Stimulated activated CD4-positive, alpha-beta T cell treated with anti-CD3 and anti-CD28 coated beads, TNF-alpha, amount 100 ng/mL, for 24 hours (primary cell): ENCODE data around the gene VPS54.
"Not testable (repeated sequence)": the region's sequence is repeated elsewhere in the genome, so short reads cannot be mapped to it uniquely, and the experiment has no call there.

ENCODE experiments used
- DNase-seq, 3 experiments: peaks; one replicate each; pipeline ENCODE4 v3.0.0-alpha.2; 2020; ENCODE audit warnings: low read depth in 3 of 3

The VPS54 gene

DNA sequence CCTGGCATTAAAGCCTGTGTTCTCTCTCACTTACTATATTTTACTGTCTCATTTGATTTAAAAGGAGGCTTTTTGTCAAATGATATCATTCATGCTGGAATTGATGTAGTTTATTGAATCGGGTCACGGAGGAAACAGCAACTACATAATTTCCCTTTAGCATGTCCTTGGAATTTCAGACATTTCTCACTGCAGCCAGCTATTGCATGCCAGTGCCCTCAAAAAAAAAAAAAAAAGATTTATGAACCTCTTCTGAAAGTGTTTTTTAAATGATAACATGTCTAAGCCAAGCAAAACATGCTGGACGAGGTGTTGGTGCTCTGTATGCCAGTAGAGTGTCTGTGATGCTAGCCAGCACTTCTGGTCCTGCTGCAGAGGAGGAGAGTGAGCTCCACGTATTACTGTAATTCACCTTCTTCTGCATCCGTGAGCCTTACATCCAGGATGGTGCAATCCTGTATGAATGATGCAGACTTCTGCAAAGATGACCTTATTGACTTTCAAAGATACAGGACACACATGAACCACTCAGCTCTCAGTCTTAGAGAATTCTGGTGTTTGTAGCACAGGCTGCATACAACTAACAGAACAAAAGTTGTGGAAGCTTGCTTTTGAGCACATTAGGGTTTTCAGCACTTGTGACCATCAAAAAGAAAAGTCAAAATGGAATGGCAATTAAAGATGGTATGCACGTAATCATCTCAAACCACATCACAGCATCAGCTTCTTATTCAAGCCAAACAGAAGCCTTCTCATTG is 146.5 kb downstream of the VPS54 start:
- no peak for DNase-seq

DNA sequence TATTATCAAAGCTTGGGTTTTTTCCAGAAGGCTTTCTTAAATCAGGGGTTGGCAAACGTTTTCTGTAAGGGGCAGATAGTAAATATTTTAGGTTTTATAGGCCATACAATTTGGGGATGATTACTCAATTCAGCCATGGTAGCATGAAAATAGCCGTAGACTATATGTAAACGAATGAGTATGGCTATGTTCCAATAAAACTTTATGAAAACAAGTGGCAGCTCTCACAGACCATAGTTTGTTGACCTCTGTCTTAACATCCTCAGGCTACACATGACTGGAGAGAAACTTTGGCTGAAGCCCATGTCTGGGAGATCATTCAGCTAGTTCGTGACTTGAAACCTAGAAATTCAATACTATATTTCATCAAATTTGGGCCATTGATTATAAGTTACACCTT is 147.4 kb downstream of the VPS54 start:
- DNase-seq: no peak

DNA sequence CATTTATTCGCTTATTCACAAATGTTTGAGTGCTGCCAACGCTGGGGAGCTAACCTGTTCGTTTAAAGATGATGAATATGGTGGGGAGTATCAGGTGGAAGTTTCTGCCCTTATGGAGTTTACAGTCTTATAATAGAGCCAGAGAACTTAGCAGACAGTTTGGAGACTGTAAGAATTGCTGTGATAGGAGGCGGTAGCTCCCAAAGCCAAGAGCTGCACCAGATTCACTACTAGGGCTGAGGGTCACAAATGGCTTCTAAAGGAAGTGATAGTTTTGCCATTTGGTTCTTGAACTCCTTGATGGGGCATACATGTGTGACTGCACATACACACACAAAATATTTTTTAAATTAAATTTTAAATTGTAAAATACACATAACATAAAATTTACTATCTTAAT is 148.5 kb downstream of the VPS54 start:
- no peak for DNase-seq

DNA sequence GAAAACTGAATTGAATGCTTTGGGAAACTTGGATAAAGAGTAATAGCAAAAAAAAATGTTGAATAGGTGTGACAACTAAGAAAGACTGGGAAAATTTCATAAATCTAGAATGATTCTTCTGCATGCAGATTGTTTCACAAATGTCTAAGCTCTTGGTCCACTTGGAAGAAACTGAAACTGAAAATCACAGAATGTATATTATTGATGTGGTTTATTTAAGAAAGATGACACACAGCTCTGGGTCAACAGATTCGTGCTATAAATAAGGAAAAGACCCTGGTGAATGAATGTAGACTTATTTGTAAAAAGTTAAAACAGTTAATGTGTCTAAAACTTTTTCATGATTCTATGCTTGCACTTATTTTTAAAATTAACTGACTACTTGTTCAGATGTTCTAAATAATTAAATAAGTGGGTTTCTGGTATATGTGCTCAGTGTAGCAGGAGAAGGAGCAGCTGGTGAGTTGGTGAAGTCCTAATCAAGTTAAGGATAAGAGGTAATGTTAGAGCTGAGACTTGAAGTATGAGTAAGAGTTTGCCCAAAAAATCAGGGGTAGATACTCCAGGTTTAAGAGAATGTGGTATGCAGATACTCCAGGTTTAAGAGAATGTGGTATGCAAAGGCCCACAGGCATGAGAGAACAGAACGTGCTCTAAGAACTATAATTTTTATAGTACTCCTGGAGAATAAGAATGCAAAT is 153.1 kb downstream of the VPS54 start:
- DNase-seq: no peak

DNA sequence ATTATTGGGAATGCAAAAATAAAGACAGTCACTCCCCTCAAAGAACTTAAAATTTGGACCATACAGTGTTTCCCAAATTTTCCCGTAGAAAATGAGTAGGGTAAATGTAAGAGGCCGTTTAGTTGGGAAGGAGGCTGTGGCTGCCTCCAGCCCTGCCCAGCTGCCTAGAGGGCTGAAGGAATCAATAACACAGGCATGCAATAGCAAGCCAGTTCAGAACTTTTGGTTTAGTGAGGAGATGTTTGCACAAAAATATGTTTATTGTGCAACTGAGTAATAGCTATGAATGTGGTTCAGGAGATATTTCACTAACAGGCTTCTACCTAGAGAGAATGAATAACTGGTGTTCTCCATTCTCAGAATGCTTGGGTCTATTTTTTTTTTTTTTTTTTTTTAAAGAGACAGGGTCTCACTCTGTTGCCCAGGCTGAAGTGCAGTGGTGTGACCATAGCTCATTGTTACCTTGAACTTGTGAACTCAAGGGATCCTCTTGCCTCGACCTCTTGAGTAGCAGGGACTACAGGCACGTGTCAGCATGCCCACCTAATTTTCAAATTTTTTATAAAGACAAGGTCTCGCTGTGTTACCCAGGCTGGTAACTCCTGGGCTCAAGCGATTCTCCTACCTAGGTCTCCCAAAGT is 153.9 kb downstream of the VPS54 start:
- DNase-seq: no peak

DNA sequence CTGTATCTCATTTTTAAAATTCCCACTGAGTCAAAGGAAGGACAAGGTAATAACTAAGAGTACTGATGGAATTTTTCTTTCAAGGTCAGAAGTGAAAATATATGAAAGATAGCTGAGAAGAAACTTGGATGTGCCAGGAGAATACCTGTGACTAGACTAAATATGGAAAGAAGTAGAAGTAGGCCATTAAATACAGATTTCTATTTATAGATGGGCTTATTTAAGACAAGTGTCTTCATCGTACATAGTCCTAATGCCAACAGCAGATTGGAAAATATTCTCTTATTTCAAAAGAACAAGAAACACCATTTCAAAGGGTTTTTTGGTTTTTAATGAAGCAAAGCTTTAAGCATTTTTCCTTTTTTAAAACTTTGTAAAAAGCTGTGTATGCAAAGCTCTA is 155.5 kb downstream of the VPS54 start:
- no peak for DNase-seq

DNA sequence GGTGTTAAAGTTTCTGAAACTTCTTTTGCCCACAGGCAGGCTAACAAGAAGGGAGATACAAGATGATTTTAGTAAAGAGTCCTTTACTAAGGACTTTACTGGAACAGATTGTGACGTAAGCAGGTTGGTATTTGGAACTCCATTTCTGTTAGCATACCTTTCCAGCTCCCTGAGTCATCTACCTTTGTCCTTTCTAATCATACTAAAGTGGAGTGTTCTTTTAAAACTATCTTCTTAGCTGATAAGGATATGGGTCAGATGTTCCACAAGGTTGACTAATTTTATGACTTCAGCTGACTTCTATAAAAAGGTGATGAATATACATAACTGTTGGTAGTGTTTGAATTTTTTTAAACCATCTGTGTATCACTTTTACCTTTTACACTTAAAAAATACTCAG is 156.4 kb downstream of the VPS54 start:
- no peak for DNase-seq

DNA sequence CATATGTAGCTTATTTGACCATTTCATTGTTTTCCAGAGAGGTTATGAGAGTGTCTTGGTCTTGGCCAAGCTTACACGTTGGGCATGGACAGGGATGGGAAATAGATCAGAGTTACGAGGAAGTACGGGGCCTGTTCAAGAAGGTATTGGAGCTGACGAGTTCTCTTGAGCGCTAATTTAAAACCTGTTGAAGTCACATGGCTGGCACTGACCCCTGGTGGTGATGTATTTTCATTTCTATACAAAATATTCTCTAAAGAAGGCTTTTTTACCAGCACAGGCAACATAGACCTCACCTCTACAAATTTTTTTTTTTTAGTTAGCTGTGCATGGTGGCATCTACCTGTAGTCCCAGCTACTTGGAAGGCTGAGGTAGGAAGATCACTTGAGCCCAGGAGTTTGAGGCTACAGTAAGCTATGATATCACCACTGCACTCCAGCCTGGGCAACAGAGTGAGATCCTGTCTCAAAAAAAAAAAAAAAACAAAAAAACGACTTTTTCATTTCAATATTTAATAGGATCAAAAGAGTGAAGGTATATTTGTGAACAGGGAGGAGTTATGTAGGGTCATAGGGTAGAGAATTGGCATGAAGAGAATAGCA is 157.9 kb downstream of the VPS54 start:
- peak; percentile 30 to 47 (median 39) for DNase-seq

DNA sequence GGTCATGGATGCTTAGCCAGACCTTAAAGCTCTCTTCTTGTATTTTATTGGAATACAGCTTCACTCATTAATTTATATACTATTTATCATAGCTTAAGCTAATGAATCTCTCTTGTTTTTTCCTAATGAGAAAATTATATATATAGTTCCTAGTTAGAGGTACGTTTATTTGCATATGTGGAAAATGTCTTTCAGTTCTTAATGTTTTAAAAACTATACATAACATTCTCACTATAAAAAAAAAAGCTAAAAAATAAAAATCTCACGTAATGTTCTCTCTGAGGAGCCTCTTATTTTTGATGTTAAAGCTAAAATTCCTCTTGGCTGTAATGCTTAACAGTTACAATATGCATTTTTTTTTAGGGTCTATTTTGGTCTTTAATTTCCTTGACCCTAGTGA is 160.9 kb downstream of the VPS54 start:
- DNase-seq: no peak

DNA sequence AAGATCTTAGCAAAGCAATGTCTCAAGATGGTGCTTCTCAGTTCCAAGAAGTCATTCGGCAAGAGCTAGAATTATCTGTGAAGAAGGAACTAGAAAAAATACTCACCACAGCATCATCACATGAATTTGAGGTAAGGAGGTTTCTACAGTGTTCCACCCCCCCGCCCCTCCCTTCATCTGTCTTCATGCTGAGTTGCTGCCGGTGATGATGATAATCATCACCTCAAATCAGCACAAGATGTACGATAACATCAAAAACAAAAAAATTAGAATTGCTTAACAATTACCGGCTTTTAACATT is 163.0 kb downstream of the VPS54 start:
- DNase-seq: peak in 1 of 3 experiments; percentile 24

DNA sequence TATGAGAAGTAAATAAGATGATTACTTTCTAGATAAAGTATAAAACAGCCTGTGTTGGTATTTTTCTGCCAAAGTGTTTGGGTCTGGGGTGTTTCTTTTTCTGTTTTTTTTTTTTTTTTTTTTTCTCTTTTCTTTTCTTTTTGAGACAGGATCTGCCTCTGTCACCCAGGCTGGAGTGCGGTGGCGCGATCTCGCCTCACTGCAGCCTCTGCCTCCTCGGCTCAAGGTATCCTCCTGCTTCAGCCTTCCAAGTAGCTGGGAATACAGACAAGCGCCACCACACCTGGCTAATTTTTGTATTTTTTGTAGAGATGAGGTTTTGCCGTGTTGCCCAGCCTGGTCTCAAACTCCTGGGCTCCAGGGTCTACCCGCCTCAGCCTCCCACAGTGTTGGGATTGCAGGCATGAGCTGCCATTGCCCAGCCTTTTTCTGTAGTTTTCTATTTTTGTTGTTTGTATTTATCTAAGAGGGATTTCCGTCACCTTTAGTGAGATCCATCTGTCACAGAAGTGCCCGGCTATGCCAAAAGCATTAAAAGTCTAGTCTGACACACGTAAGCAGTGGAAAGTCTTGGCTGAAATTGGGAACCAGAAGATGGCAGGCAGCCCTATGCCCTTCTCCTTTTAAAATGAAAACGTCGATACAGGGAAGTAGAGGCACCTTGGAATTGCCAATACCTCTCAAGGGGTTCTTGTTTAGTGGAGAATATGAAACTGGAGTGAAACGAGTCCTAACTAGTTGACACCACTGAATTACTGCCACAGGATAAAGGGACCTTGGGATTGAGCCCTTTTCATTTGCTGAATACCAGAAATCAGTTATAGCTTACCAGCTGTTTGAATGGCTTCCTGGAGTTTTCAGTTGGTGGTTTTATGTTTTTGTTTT is 163.6 kb downstream of the VPS54 start:
- DNase-seq: no peak

DNA sequence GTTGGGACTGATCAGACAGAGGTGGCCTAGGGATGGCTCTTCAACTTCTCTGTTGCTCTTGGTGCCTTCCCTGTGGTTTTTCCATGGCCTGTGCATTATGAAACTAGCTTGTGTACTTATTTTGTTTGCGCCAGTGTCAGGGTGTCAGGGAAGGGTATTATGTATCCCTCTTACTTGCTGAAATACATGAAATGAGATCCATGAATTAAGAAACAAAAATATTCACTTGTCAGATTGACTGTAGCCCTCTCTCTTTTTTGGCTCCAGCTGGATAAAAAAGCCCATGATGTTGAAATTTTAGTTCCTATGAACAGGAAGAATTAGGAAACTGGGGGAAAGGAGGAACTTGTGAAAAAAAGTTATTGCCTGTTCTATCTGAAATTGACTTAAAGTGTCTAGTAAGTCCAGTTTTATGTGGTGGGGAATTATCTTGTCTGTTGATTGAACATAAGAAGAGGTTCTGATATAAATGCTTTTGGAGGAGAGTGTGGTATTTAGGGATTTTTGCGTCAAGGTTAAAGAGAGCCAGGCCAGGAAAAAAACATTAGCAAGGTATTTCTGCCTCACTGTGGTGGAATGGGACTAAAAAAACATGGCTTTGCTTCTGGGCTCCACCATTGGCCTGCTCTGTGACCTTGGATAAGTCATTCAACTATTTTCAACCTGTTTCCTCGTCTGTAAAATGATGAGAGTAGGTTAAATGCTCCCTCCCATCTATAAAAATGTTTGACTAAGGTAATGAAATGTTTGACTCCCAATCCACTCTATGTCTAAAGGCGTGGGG is 165.5 kb downstream of the VPS54 start:
- DNase-seq: no peak

DNA sequence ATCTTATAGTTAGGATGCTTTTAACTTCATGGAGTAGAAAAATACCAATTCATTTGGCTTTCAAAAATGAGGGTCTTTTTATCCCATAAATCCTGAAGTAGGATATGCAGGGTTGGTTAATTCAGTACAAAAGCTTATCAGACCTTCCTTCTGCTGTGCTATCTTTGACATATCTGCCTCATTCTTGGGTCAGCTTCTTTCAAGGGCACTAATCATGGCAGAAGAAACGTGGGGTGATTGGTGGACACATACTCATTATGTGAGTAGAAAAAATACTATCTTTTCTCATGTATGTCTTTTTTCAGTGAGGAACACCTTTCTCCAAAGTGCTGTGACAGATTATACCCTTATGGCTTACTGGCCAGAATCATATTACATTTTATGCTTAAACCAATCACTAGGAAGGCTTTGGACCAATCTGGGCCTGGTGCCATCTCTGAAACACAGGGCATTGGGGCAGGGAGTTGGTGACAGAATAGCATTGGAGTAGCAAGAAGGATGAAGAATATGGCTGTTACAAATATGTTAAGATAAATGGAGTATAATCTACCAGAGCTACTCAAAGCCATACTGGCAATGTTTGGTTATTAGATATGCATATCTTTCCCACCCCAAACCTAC is 167.4 kb downstream of the VPS54 start:
- no peak for DNase-seq

DNA sequence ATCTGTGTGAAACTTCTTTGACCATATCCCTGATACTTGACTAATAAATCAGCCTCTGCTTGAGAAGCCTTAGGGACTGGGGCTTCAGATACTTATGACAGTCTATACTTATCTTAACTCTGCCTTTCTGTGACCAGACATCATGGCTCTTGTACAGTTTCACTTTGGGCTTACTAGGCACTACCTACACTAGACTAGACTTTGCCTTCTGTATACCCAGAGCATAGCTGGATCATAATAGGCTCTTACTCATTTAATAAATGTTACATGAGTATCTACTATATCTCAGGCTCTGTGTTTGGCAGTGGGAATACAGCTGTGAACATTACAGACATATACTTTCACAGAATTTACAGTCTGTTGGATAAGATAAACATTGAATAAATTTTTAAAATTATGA is 168.6 kb downstream of the VPS54 start:
- DNase-seq: no peak

DNA sequence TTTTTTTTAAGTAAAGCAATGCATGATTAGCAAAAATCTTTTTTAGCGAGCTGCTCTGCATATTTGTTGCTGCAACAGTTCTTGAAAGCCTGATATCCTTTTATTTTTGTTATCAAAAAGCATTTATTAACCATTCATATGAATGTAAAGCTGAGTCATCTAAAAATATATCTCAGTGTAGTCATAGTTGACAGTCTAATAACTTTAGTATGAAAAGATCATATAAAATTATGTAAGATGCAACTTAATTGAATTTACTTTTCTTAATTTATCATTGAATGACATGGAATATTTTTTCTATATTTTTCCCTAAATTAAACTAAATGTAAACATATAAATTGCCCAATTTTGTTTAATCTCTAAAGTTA is 169.0 kb downstream of the VPS54 start:
- no peak for DNase-seq

DNA sequence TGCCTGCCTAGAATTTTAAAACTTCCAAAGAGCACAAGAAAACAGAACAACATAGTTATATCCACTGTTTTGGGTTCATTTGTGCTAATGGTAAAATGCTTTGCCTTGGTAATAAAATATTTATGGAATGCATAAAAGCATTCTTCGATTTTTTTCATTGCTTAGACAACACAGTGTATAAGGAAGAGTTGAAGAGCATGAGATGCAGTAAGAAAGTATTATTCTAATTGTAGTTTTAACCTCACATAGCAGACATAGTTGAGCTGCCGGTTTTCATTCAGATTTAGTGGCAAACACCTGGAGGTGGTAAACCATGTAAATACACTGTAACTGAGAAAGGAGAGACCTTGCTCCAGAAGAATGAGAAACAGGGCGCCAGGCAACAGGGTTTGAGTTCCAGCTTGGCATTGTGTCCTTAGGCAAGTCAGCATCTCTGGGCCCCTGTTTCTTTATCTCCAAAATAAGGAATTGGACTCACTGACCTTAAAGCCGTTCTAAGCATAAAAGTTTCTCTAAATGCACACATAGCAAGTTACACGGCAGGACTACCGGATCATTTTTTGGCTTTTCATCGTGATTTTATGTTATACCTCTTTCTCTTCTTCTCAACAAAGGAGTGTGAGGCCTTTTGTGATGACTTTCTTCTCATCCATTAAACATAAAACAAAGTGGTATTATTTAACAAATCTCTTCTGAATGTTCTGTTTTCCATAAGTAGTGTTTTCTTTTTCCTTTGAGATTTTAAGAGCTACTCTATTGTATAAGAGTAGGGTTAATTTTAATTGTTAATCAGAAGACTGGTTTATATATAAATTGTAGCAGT is 169.6 kb downstream of the VPS54 start:
- DNase-seq: no peak

DNA sequence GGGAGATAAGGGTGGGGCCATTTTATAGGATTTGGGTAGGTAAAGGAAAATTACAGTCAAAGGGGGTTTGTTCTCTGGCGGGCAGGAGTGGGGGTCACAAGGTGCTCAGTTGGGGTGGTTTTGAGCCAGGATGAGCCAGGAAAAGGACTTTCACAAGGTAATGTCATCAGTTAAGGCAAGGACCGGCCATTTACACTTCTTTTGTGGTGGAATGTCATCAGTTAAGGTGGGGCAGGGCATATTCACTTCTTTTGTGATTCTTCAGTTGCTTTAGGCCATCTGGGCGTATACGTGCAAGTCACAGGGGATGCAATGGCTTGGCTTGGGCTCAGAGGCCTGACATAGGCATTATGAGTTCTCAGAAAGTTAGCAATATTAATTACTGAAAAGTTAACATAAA is 171.7 kb downstream of the VPS54 start:
- not testable (repeated sequence) for DNase-seq

DNA sequence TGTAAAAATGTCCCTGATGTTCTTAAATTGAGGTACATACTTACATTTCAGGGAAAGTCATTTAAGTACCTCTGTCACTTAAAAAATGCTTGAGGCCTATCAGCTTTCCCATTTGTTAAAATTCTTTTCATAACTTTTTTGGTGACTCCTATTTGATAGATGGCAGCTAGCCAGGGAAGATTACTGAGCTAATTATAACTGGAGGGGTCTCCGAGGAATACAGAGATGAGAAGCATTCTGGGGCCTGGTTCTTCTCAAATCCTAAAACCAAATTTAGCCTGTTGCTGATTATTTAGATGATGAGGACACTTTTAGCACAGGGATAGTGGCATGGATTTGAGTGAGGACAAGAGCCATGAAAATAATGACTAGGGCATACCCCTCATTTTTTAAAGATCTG is 172.7 kb downstream of the VPS54 start:
- DNase-seq: no peak

DNA sequence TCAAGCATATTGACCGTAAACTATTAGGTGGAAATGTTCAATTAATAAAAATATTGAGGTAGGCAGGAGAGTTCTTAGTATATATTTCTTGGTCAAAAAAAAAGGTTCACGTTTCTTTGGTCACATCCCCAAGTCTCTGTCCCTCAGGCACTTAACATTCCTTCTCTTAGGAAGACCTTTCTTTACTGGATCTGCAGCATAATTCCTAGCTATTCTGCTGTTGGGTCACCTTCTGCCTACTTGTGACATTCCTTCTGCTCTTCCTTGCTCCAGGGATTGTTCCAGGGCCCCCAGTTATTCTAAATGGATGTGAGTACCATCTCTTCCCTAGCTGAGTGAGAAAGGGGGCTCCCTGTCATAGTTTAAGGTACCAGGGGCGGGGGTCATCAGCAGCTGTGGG is 173.4 kb downstream of the VPS54 start:
- DNase-seq: no peak

DNA sequence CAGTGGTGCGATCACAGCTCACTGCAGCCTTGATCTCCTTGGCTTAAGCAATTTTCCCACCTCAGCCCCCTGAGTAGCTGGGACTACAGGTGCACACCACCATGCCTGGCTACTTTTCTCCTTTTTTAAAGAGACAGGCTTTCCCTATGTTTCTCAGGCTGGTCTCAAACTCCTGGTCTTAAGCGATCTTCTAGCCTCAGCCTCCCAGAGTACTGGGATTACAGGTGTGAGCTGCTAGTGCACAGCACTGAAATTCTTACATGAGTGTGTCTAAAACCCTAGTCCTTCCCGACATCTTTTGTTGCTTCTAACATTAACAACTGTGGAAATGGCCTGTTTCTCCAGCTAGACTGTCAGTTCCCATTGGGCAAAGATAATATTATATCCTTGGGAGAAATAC is 174.6 kb downstream of the VPS54 start:
- DNase-seq: no peak
